Measurements from ENCODE around the gene ASPG. TPM values are rescaled to one million over a fixed set of nuclear protein-coding genes. Genes with fewer than 3 reads are reported as not detected.

Gene ASPG
- total RNA-seq, 1 experiment from 2014 or later = 3.4 TPM

DNA sequence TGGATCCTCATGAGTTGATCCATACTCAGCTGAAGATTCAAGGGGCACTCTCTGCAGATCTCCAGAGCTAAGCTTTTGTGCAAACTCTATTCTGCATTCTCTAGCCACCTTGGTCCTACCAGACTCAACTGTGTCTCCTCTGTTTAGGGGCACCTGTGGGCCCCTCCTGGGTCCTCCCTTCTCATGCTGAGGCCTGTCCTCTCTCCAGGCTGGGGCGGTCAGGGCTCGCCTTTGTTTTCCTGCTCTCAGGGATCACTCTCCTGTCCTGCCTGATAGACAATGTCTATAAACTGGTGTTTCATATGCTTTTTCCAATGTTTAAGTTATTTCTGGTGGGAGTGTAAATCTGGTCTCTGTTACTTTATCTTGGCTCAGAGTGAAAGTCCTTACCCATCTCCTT lies 41.3 kb downstream of the ASPG start:
- ChIA-PET CTCF (interaction anchor here (1.3 kb wide), 1 partner anchor 49 kb away, joined by 7 read pairs; no protein-coding TSS in a partner anchor), POLR2A (no interaction called here)
- Mint-ChIP-seq H3K27me3 (ENCODE audit: low read depth) (peaks cover 23% of the 10 kb centered on the region), H3K9me3 (peaks cover 50% of the 10 kb centered on the region), H3K4me3 (no peak overlapping the region), H3K4me1 (peaks cover 4% of the 10 kb centered on the region), H3K27ac (no peak overlapping the region), H3K36me3 (peaks cover 28% of the 10 kb centered on the region)
- ATAC-seq (no peak), DNase-seq (ENCODE audit: low spot score) (no peak)
- no peak for TF ChIP-seq ATF1 (CRISPR knock-in tag; IDR thresholded peaks at IDR 0.05)

GRCh38 chr14:104128981-104129380 lies 43.5 kb downstream of the ASPG start:
- peaks cover 46% of the 10 kb centered on the region for H3K9me3 Mint-ChIP-seq
- no peaks in the 10 kb centered on the region for H3K4me1 Mint-ChIP-seq
- TF ChIP-seq ZNF232 (CRISPR knock-in tag; IDR thresholded peaks at IDR 0.05) (no peak), NFE2L1 (CRISPR knock-in tag; IDR thresholded peaks at IDR 0.05) (no peak), ZNF396 (CRISPR knock-in tag; IDR thresholded peaks at IDR 0.05; ENCODE audit: borderline replicate concordance) (no peak), SMAD4 (CRISPR knock-in tag; IDR thresholded peaks at IDR 0.05) (no peak), TP53 (CRISPR knock-in tag; IDR thresholded peaks at IDR 0.05) (no peak), ETV6 (CRISPR knock-in tag; IDR thresholded peaks at IDR 0.05) (no peak), IRF2 (CRISPR knock-in tag; IDR thresholded peaks at IDR 0.05; ENCODE audit: borderline replicate concordance, low read depth) (no peak), NR3C1 (CRISPR knock-in tag; conservative IDR thresholded peaks at IDR 0.05; ENCODE audit: low read depth) (no peak), SOX15 (CRISPR knock-in tag; IDR thresholded peaks at IDR 0.05) (no peak), ZNF423 (CRISPR knock-in tag; IDR thresholded peaks at IDR 0.05) (no peak), EMX1 (CRISPR knock-in tag; IDR thresholded peaks at IDR 0.05) (no peak), ATF1 (CRISPR knock-in tag; IDR thresholded peaks at IDR 0.05) (no peak), NR2C2 (CRISPR knock-in tag; IDR thresholded peaks at IDR 0.05) (no peak), ZNF425 (CRISPR knock-in tag; conservative IDR thresholded peaks at IDR 0.05) (no peak), ZNF512 (CRISPR knock-in tag; IDR thresholded peaks at IDR 0.05; ENCODE audit: borderline replicate concordance) (no peak), JUN (CRISPR knock-in tag; IDR thresholded peaks at IDR 0.05) (no peak), ZNF121 (CRISPR knock-in tag; IDR thresholded peaks at IDR 0.05) (no peak)
- TF ChIP-seq, protein P1, sequence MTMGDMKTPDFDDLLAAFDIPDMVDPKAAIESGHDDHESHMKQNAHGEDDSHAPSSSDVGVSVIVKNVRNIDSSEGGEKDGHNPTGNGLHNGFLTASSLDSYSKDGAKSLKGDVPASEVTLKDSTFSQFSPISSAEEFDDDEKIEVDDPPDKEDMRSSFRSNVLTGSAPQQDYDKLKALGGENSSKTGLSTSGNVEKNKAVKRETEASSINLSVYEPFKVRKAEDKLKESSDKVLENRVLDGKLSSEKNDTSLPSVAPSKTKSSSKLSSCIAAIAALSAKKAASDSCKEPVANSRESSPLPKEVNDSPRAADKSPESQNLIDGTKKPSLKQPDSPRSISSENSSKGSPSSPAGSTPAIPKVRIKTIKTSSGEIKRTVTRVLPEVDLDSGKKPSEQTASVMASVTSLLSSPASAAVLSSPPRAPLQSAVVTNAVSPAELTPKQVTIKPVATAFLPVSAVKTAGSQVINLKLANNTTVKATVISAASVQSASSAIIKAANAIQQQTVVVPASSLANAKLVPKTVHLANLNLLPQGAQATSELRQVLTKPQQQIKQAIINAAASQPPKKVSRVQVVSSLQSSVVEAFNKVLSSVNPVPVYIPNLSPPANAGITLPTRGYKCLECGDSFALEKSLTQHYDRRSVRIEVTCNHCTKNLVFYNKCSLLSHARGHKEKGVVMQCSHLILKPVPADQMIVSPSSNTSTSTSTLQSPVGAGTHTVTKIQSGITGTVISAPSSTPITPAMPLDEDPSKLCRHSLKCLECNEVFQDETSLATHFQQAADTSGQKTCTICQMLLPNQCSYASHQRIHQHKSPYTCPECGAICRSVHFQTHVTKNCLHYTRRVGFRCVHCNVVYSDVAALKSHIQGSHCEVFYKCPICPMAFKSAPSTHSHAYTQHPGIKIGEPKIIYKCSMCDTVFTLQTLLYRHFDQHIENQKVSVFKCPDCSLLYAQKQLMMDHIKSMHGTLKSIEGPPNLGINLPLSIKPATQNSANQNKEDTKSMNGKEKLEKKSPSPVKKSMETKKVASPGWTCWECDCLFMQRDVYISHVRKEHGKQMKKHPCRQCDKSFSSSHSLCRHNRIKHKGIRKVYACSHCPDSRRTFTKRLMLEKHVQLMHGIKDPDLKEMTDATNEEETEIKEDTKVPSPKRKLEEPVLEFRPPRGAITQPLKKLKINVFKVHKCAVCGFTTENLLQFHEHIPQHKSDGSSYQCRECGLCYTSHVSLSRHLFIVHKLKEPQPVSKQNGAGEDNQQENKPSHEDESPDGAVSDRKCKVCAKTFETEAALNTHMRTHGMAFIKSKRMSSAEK (CRISPR knock-in tag; IDR thresholded peaks at IDR 0.05; ENCODE audit: borderline replicate concordance) = no peak
- TF ChIP-seq, protein P2, sequence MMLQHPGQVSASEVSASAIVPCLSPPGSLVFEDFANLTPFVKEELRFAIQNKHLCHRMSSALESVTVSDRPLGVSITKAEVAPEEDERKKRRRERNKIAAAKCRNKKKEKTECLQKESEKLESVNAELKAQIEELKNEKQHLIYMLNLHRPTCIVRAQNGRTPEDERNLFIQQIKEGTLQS (CRISPR knock-in tag; conservative IDR thresholded peaks at IDR 0.05) = no peak
- TF ChIP-seq, protein P3, sequence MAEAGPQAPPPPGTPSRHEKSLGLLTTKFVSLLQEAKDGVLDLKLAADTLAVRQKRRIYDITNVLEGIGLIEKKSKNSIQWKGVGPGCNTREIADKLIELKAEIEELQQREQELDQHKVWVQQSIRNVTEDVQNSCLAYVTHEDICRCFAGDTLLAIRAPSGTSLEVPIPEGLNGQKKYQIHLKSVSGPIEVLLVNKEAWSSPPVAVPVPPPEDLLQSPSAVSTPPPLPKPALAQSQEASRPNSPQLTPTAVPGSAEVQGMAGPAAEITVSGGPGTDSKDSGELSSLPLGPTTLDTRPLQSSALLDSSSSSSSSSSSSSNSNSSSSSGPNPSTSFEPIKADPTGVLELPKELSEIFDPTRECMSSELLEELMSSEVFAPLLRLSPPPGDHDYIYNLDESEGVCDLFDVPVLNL (CRISPR knock-in tag; IDR thresholded peaks at IDR 0.05; ENCODE audit: borderline replicate concordance, low read depth) = no peak
- ChIA-PET CTCF (interaction anchor here (0.7 to 2.1 kb wide), 8 partner anchors 9 to 435 kb away, joined by 3 to 7 read pairs (median 4); partner anchors contain the start of gene ASPG), POLR2A (no interaction called here)
- DNase-seq (ENCODE audit: low spot score) (no peak), ATAC-seq (no peak)
- H3K36me3 Mint-ChIP-seq = peaks cover 25% of the 10 kb centered on the region
- H3K4me3 Mint-ChIP-seq = no peak overlapping the region
- no peak overlapping the region for H3K27ac Mint-ChIP-seq
- peaks cover 27% of the 10 kb centered on the region for H3K27me3 Mint-ChIP-seq (ENCODE audit: low read depth)
